Measurements from ENCODE around the gene SYT2.
"Not testable (repeated sequence)": the region's sequence is repeated elsewhere in the genome, so short reads cannot be mapped to it uniquely, and the experiment has no call there.

DNA sequence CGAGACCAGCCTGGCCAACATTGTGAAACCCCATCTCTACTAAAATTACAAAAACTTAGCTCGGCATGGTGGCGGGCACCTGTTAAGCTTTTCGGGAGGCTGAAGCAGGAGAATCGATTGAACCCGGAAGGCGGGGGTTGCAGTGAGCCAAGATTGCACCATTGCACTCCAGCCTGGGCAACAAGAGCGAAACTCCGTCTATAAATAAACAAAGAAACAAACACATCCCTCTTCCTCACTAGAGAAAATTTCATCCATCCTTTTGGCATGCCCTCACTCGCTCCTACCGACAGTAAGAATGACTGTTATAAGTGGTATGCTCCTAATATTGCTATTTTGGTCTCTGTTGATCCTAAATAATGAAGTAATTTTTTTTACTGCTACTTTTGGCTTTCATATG lies 166.7 kb downstream of the SYT2 start:
- TF ChIP-seq POLR2A (IDR thresholded peaks at IDR 0.05; ENCODE audit: low read length); GATA1 (IDR thresholded peaks at IDR 0.05; ENCODE audit: low read depth, low read length): not testable (repeated sequence)

Measured in erythroblast (primary cell).